H1 (cell line): ENCODE measurements around the gene PCDHGA11.

Experiments
- CHD2 ChIP-seq: IDR thresholded peaks from 2 replicates; pipeline ENCODE4 v1.6.1; 2012; ENCODE audit warnings: low read length, improper control_type of control experiment
- EP300 ChIP-seq, 2 experiments: IDR thresholded peaks; 1 replicate in 1 of 2; 2 replicates in 1 of 2; pipeline ENCODE4 v1.6.1; 2011 to 2012; ENCODE audit warnings: low read depth in 2 of 2, low read length in 2 of 2, mild to moderate bottlenecking in 2 of 2, borderline replicate concordance in 1 of 2, inconsistent platforms in 1 of 2, moderate library complexity in 1 of 2
- EZH2 ChIP-seq: fragments of 200-600 bp; sonication (generic); IDR thresholded peaks from 2 replicates; pipeline ENCODE4 v1.7.1; 2012; ENCODE audit warnings: low read depth, mild to moderate bottlenecking, moderate library complexity, low read length, inconsistent platforms; ENCODE audit not compliant: severe bottlenecking
- GABPA ChIP-seq: IDR thresholded peaks from 2 replicates; pipeline ENCODE4 v1.6.1; 2011; ENCODE audit warnings: mild to moderate bottlenecking, low read length, moderate library complexity, borderline replicate concordance; ENCODE audit not compliant: insufficient read depth
- HDAC6 ChIP-seq: IDR thresholded peaks from one replicate; pipeline ENCODE4 v1.7.1; 2012; ENCODE audit warnings: low read depth, mild to moderate bottlenecking, inconsistent platforms, low read length, moderate library complexity
- KDM1A ChIP-seq: fragments of 200-600, 300-600 bp; sonication (generic); IDR thresholded peaks from 2 replicates; pipeline ENCODE4 v1.7.1; 2016; ENCODE audit warnings: mild to moderate bottlenecking, low read length, borderline replicate concordance
- MAFK ChIP-seq: IDR thresholded peaks from 2 replicates; pipeline ENCODE4 v1.6.1; 2012; ENCODE audit warnings: low read depth, mild to moderate bottlenecking, improper control_type of control experiment, low read length
- POLR2A ChIP-seq, 2 experiments: IDR thresholded peaks; 1 replicate in 1 of 2; 2 replicates in 1 of 2; pipeline ENCODE4 v1.6.1; 2011; ENCODE audit warnings: low read depth in 2 of 2, low read length in 2 of 2, mild to moderate bottlenecking in 2 of 2; ENCODE audit errors: control extremely low read depth in 1 of 2
- RAD21 ChIP-seq, 2 experiments: IDR thresholded peaks in 1 of 2; conservative IDR thresholded peaks in 1 of 2; 2 replicates each; pipeline ENCODE4 v1.6.1; 2011; ENCODE audit warnings: low read depth in 2 of 2, low read length in 2 of 2, improper control_type of control experiment in 1 of 2, inconsistent platforms in 1 of 2, mild to moderate bottlenecking in 1 of 2, moderate library complexity in 1 of 2
- TAF1 ChIP-seq: IDR thresholded peaks from 2 replicates; pipeline ENCODE4 v1.6.1; 2011; ENCODE audit warnings: mild to moderate bottlenecking, low read depth, low read length
- TBP ChIP-seq: IDR thresholded peaks from 2 replicates; pipeline ENCODE4 v1.6.1; 2011; ENCODE audit warnings: low read depth, low read length, improper control_type of control experiment
- TEAD4 ChIP-seq: IDR thresholded peaks from 2 replicates; pipeline ENCODE4 v1.6.1; 2012; ENCODE audit warnings: low read depth, low read length, inconsistent platforms, mixed read lengths
- USF2 ChIP-seq: IDR thresholded peaks from 2 replicates; pipeline ENCODE4 v1.6.1; 2011; ENCODE audit warnings: low read length, improper control_type of control experiment
- TF ChIP-seq, protein P1 (sequence below), 3 experiments: IDR thresholded peaks; 1 replicate in 2 of 3; 2 replicates in 1 of 3; pipeline versions ENCODE4 v1.5.1 to v1.6.1; 2011; ENCODE audit warnings: low read length in 3 of 3, mild to moderate bottlenecking in 3 of 3, inconsistent platforms in 2 of 3, low read depth in 1 of 3, moderate library complexity in 1 of 3; ENCODE audit not compliant: insufficient read depth in 1 of 3; ENCODE audit errors: control extremely low read depth in 1 of 3

GRCh38 chr5:141440341-141440740 lies 19.5 kb downstream of the PCDHGA11 start:
- no peak for TF ChIP-seq TEAD4
- TF ChIP-seq EZH2: no peak
- no peak for TF ChIP-seq POLR2A (IDR thresholded peaks at IDR 0.05; ENCODE audit: control extremely low read depth in 1 of 2, low read depth in 2 of 2, low read length in 2 of 2)
- TF ChIP-seq KDM1A: no peak
- no peak for TF ChIP-seq USF2
- TF ChIP-seq GABPA: no peak
- TF ChIP-seq TBP: no peak
- TF ChIP-seq CHD2: no peak
- no peak for TF ChIP-seq RAD21 (IDR thresholded peaks at IDR 0.05 in 1 of 2, conservative IDR thresholded peaks at IDR 0.05 in 1 of 2; ENCODE audit: low read depth in 2 of 2, low read length in 2 of 2)
- no peak for TF ChIP-seq EP300 (IDR thresholded peaks at IDR 0.05; ENCODE audit: borderline replicate concordance in 1 of 2, low read depth in 2 of 2, low read length in 2 of 2)
- TF ChIP-seq, protein P1, sequence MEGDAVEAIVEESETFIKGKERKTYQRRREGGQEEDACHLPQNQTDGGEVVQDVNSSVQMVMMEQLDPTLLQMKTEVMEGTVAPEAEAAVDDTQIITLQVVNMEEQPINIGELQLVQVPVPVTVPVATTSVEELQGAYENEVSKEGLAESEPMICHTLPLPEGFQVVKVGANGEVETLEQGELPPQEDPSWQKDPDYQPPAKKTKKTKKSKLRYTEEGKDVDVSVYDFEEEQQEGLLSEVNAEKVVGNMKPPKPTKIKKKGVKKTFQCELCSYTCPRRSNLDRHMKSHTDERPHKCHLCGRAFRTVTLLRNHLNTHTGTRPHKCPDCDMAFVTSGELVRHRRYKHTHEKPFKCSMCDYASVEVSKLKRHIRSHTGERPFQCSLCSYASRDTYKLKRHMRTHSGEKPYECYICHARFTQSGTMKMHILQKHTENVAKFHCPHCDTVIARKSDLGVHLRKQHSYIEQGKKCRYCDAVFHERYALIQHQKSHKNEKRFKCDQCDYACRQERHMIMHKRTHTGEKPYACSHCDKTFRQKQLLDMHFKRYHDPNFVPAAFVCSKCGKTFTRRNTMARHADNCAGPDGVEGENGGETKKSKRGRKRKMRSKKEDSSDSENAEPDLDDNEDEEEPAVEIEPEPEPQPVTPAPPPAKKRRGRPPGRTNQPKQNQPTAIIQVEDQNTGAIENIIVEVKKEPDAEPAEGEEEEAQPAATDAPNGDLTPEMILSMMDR (IDR thresholded peaks at IDR 0.05; ENCODE audit: control extremely low read depth in 1 of 3, insufficient read depth in 1 of 3, low read depth in 1 of 3, low read length in 3 of 3): no peak
- no peak for TF ChIP-seq HDAC6
- no peak for TF ChIP-seq TAF1
- no peak for TF ChIP-seq MAFK
